Mesenchymal stem cell (in vitro differentiated cells and primary cell): Measurements from ENCODE around the gene ALK.

ENCODE experiments used
- DNase-seq: peaks from one replicate; pipeline ENCODE4 v3.0.0-alpha.2; 2013
- H2AFZ ChIP-seq: one replicate; pipeline ENCODE4 v1.6.1; 2013; ENCODE audit warnings: low read depth, mild to moderate bottlenecking, control low read depth, inconsistent platforms, low read length, moderate library complexity
- H2AK5ac ChIP-seq: 2 replicates; pipeline ENCODE4 v1.6.1; 2013; ENCODE audit warnings: low read length, moderate library complexity, mild to moderate bottlenecking, inconsistent platforms; ENCODE audit not compliant: severe bottlenecking
- H2BK120ac ChIP-seq: one replicate; pipeline ENCODE4 v1.6.1; 2013; ENCODE audit warnings: low read depth, mild to moderate bottlenecking, inconsistent platforms, low read length, moderate library complexity
- H2BK12ac ChIP-seq, 2 experiments: one replicate each; pipeline ENCODE4 v1.6.1; 2013; ENCODE audit warnings: inconsistent platforms in 2 of 2, low read length in 2 of 2, mild to moderate bottlenecking in 2 of 2, moderate library complexity in 2 of 2, control low read depth in 1 of 2
- H2BK15ac ChIP-seq: one replicate; pipeline ENCODE4 v1.6.1; 2013; ENCODE audit warnings: mild to moderate bottlenecking, low read depth, inconsistent platforms; ENCODE audit not compliant: poor library complexity, severe bottlenecking
- H2BK5ac ChIP-seq: 2 replicates; pipeline ENCODE4 v1.6.1; 2013; ENCODE audit warnings: low read depth, mild to moderate bottlenecking, low read length, control low read depth, inconsistent platforms; ENCODE audit not compliant: poor library complexity, severe bottlenecking
- H3K14ac ChIP-seq, 2 experiments: one replicate each; pipeline ENCODE4 v1.6.1; 2013; ENCODE audit warnings: inconsistent platforms in 2 of 2, low read length in 2 of 2, control low read depth in 1 of 2, mild to moderate bottlenecking in 1 of 2, moderate library complexity in 1 of 2
- H3K18ac ChIP-seq, 2 experiments: one replicate each; pipeline ENCODE4 v1.6.1; 2013; ENCODE audit warnings: inconsistent platforms in 2 of 2, low read length in 2 of 2, control low read depth in 1 of 2, low read depth in 1 of 2, mild to moderate bottlenecking in 1 of 2
- H3K23ac ChIP-seq, 2 experiments: one replicate each; pipeline ENCODE4 v1.6.1; 2013; ENCODE audit warnings: inconsistent platforms in 2 of 2, low read length in 2 of 2, mild to moderate bottlenecking in 2 of 2, moderate library complexity in 2 of 2, control low read depth in 1 of 2
- H3K27ac ChIP-seq: 2 replicates; pipeline ENCODE4 v1.5.1; 2013; ENCODE audit warnings: mild to moderate bottlenecking, moderate library complexity, low read length, control low read depth, inconsistent platforms; ENCODE audit not compliant: poor library complexity, severe bottlenecking
- H3K27me3 ChIP-seq, 2 experiments: 2 replicates each; pipeline versions ENCODE4 v1.6.1 to v1.7.0; 2013; ENCODE audit warnings: low read length in 2 of 2, mild to moderate bottlenecking in 2 of 2, moderate library complexity in 2 of 2, control low read depth in 1 of 2, inconsistent platforms in 1 of 2; ENCODE audit not compliant: control insufficient read depth in 1 of 2, insufficient read depth in 1 of 2
- H3K36me3 ChIP-seq, 2 experiments: 2 replicates each; pipeline versions ENCODE4 v1.6.1 to v1.7.0; 2013; ENCODE audit warnings: low read length in 2 of 2, control low read depth in 1 of 2, inconsistent platforms in 1 of 2, low read depth in 1 of 2, mild to moderate bottlenecking in 1 of 2; ENCODE audit not compliant: insufficient read depth in 2 of 2, control insufficient read depth in 1 of 2
- H3K4ac ChIP-seq, 2 experiments: one replicate each; pipeline ENCODE4 v1.6.1; 2013; ENCODE audit warnings: inconsistent platforms in 2 of 2, low read length in 2 of 2, mild to moderate bottlenecking in 2 of 2, moderate library complexity in 2 of 2, control low read depth in 1 of 2, low read depth in 1 of 2
- H3K4me1 ChIP-seq: 2 replicates; pipeline ENCODE4 v1.6.1; 2013; ENCODE audit warnings: low read depth, low read length, control low read depth; ENCODE audit not compliant: control insufficient read depth, insufficient read depth
- H3K4me2 ChIP-seq: 2 replicates; pipeline ENCODE4 v1.6.1; 2013; ENCODE audit warnings: low read length, mild to moderate bottlenecking, inconsistent platforms; ENCODE audit not compliant: poor library complexity, severe bottlenecking
- H3K4me3 ChIP-seq, 2 experiments: 2 replicates each; pipeline versions ENCODE4 v1.5.1 to v1.7.0; 2013; ENCODE audit warnings: low read length in 2 of 2, mild to moderate bottlenecking in 2 of 2, control low read depth in 1 of 2, low read depth in 1 of 2; ENCODE audit not compliant: insufficient read depth in 1 of 2
- H3K79me1 ChIP-seq: replicated peaks from 2 replicates; pipeline ENCODE4 v1.6.1; 2013; ENCODE audit warnings: mild to moderate bottlenecking, control low read depth, low read length, inconsistent platforms; ENCODE audit not compliant: poor library complexity, severe bottlenecking
- H3K9ac ChIP-seq: 2 replicates; pipeline ENCODE4 v1.7.0; 2013; ENCODE audit warnings: mild to moderate bottlenecking, low read length, moderate library complexity
- H3K9me3 ChIP-seq: 2 replicates; pipeline ENCODE4 v1.7.0; 2013; ENCODE audit warnings: mild to moderate bottlenecking, low read length; ENCODE audit not compliant: control insufficient read depth
- H4K8ac ChIP-seq: one replicate; pipeline ENCODE4 v1.6.1; 2013; ENCODE audit warnings: inconsistent platforms, mild to moderate bottlenecking, low read length, moderate library complexity
- H4K91ac ChIP-seq: one replicate; pipeline ENCODE4 v1.6.1; 2013; ENCODE audit warnings: mild to moderate bottlenecking, low read length, inconsistent platforms
- WGBS: methylation state at CpG from one replicate; pipeline ENCODE4 v1.1.7; 2013; ENCODE audit warnings: mixed read lengths; 5-methylcytosine and 5-hydroxymethylcytosine counted together

The ALK gene

DNA sequence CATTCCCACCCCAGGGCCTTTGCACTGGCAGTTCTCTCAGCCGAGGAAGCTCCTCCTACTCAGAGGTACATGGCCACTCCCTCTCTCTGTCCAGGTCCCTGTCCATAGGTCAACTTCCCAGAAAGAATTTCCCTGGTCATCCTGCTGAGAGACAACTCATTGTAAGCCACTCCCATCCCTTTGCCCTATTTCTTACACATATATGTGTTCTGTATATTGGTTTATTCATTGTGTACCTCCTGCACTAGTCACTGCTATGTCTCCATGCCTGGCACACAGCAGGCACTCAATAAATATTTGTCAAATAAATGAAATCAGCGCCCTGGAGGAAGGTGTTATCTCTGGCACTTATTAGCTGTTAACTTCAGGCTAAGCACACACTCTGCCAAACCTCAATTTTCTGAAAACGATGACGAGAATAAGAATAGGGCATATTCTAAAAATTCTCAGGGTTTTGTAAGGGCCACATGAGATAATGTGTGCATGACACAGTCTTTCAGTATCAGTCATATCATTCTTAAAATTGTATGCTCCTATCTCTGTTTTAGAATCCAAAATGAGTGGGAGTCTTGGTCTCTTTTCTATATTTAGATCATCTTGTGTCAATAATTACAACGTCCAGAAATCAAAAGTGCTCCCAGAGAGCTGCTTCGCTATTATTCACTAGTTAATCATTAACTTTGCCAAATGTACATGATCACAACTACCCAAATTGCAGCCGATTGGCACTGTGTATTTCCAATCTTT is 198.0 kb downstream of the ALK start:
- H3K18ac ChIP-seq, result no peak overlapping the region

DNA sequence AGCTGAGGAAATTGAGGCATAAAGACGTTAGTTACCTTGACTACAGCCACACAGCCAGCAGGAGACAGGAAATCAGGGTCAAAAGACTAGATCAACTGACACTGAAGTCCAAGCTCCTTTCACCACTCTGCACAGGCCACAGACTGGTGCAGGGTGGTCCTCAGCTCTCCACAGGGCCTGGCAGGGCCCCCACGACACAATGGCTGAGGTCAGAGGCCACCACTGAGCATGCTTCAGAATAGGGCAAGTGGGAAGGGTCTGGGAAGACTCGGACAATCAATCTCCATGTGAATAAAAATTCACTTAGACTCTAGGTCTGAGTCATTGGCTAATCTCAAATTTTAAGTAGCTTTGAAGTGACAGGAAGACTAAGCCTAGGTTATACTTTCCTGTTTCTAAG is 201.7 kb downstream of the ALK start:
- no peak overlapping the region for H3K4me3 ChIP-seq
- no peaks in the 10 kb centered on the region for H3K79me1 ChIP-seq
- H3K4me1 ChIP-seq, result no peaks in the 10 kb centered on the region
- H3K27ac ChIP-seq, result no peak overlapping the region
- no peak overlapping the region for H4K8ac ChIP-seq
- no peak overlapping the region for H3K18ac ChIP-seq
- H2AK5ac ChIP-seq, result no peak overlapping the region
- H3K36me3 ChIP-seq, result peaks cover 0 to 2% of the 10 kb centered on the region in 2 experiments
- H3K27me3 ChIP-seq, result peaks cover 0 to 4% of the 10 kb centered on the region in 2 experiments
- H3K4me2 ChIP-seq, result no peak overlapping the region
- H3K14ac ChIP-seq, result no peak overlapping the region
- no peak overlapping the region for H3K4ac ChIP-seq
- no peak overlapping the region for H3K9ac ChIP-seq
- H2AFZ ChIP-seq, result no peak overlapping the region
- H2BK5ac ChIP-seq, result no peak overlapping the region
- no peak overlapping the region for H2BK15ac ChIP-seq
- H3K9me3 ChIP-seq, result no peaks in the 10 kb centered on the region
- no peak overlapping the region for H2BK120ac ChIP-seq
- 52% methylated on average over 2 of the region's 3 CpGs for WGBS
- no peak overlapping the region for H3K23ac ChIP-seq
- no peak for DNase-seq
- H4K91ac ChIP-seq, result no peak overlapping the region
- H2BK12ac ChIP-seq, result no peak overlapping the region

More for the DNA sequence above, 198.0 kb downstream of the ALK start:
- no peaks in the 10 kb centered on the region for H3K9me3 ChIP-seq
- H3K27me3 ChIP-seq, result peaks cover 0 to 4% of the 10 kb centered on the region in 2 experiments
- no peak overlapping the region for H4K91ac ChIP-seq
- H4K8ac ChIP-seq, result no peak overlapping the region
- H2AK5ac ChIP-seq, result no peak overlapping the region
- no peak for DNase-seq
- H3K4ac ChIP-seq, result no peak overlapping the region
- H3K4me2 ChIP-seq, result no peak overlapping the region
- H2BK15ac ChIP-seq, result no peak overlapping the region
- WGBS, result 72% methylated on average over 5 of the region's 7 CpGs
- H3K79me1 ChIP-seq, result no peaks in the 10 kb centered on the region
- H3K27ac ChIP-seq, result no peak overlapping the region
- H3K4me1 ChIP-seq, result no peaks in the 10 kb centered on the region
- H3K9ac ChIP-seq, result no peak overlapping the region
- H2BK5ac ChIP-seq, result no peak overlapping the region
- H2AFZ ChIP-seq, result no peak overlapping the region
- H3K14ac ChIP-seq, result no peak overlapping the region
- H2BK12ac ChIP-seq, result no peak overlapping the region
- no peak overlapping the region for H2BK120ac ChIP-seq
- H3K36me3 ChIP-seq, result no peaks in the 10 kb centered on the region
- no peak overlapping the region for H3K23ac ChIP-seq
- H3K4me3 ChIP-seq, result no peak overlapping the region

DNA sequence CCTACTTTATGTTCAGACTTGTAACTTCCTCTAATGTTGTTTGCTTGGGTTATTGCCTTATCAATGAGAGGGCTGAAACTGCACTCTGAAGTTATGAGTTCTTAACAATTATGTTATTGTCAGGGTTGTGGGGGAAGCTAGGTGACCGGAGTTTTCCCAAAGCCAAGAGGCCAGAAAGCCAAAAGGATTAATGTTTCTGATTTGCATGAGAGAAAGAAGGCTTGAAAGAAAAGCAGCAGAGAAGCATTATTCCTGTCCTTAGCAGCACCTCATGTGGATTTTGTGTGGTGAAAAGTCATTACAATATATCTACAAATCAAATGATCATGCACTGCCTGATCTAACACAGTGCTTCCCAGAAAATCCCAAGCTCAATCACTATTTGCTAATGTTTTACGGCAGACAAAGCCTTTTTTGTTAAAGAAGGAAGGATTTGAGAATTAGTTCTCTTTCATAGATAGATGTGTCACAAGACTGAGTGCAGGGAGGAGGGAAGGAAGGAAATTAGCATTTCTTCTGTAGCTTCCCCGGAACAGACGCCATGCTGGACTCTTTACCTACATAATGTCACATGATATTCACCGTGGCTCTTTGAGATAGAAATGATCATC is 203.2 kb downstream of the ALK start:
- Histone ChIP-seq H3K23ac (no peak overlapping the region), H3K9ac (no peak overlapping the region), H4K91ac (no peak overlapping the region), H4K8ac (no peak overlapping the region), H3K4me1 (no peaks in the 10 kb centered on the region), H3K18ac (no peak overlapping the region), H2BK12ac (no peak overlapping the region), H2BK15ac (no peak overlapping the region), H2BK5ac (no peak overlapping the region), H3K9me3 (no peaks in the 10 kb centered on the region), H3K27me3 (peaks cover 0 to 4% of the 10 kb centered on the region in 2 experiments), H2BK120ac (no peak overlapping the region), H3K4ac (no peak overlapping the region), H3K4me3 (no peak overlapping the region), H3K79me1 (no peaks in the 10 kb centered on the region), H3K36me3 (peaks cover 0 to 2% of the 10 kb centered on the region in 2 experiments), H3K4me2 (no peak overlapping the region), H2AFZ (no peak overlapping the region), H2AK5ac (no peak overlapping the region), H3K14ac (no peak overlapping the region), H3K27ac (no peak overlapping the region)
- no peak for DNase-seq
- 87% methylated on average over 3 of the region's 5 CpGs for WGBS

DNA sequence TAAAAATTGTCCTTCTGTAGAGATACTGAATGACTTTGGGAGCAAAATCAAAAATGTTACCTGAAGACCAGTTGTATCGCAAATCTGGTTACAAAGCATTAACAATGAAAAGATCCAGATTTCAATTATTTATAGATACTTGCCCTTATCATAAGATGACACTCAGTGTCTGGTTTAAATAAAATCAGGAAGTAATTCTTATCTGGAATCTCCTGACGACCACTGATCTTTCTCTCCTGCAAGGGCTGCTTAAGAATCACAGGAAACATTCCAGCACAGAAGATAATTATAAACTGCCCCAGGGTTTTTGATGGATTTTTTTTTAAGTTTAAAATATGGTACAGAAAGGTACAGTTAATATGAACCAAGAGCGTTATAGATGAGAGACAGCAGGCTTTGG is 205.7 kb downstream of the ALK start:
- H3K4ac ChIP-seq, result no peak overlapping the region
- H2BK120ac ChIP-seq, result no peak overlapping the region
- H2AFZ ChIP-seq, result no peak overlapping the region
- H3K4me2 ChIP-seq, result no peak overlapping the region
- no peak overlapping the region for H3K9ac ChIP-seq
- H2BK15ac ChIP-seq, result no peak overlapping the region
- H4K91ac ChIP-seq, result no peak overlapping the region
- no peak overlapping the region for H3K23ac ChIP-seq
- no peak overlapping the region for H2AK5ac ChIP-seq
- 62% methylated on average over 2 of the region's 3 CpGs for WGBS
- no peak overlapping the region for H3K18ac ChIP-seq
- H2BK12ac ChIP-seq, result no peak overlapping the region
- no peak overlapping the region for H2BK5ac ChIP-seq
- no peaks in the 10 kb centered on the region for H3K79me1 ChIP-seq
- H3K27me3 ChIP-seq, result peaks cover 0 to 4% of the 10 kb centered on the region in 2 experiments
- no peak overlapping the region for H4K8ac ChIP-seq
- no peaks in the 10 kb centered on the region for H3K4me1 ChIP-seq
- H3K4me3 ChIP-seq, result no peak overlapping the region
- H3K14ac ChIP-seq, result no peak overlapping the region
- DNase-seq, result no peak
- no peak overlapping the region for H3K27ac ChIP-seq
- peaks cover 0 to 2% of the 10 kb centered on the region in 2 experiments for H3K36me3 ChIP-seq
- H3K9me3 ChIP-seq, result no peaks in the 10 kb centered on the region
